ENCODE results near the gene KCNJ10. TPM values are rescaled to one million over a fixed set of nuclear protein-coding genes. Genes with fewer than 3 reads are reported as not detected.

Gene KCNJ10
- total and polyA plus RNA-seq, 2 donors (not counting 3 experiments of a cell fraction or from before 2014, with no cell fraction given) = not detected

GRCh38 chr1:160103658-160104408, 33.9 kb upstream of the KCNJ10 start:
- TF ChIP-seq POLR2AphosphoS5 (IDR thresholded peaks at IDR 0.05; ENCODE audit: insufficient read depth, low read depth, low read length) (no peak), FOS (IDR thresholded peaks at IDR 0.05; ENCODE audit: borderline replicate concordance, insufficient read depth, low read length) (no peak), GATA2 (IDR thresholded peaks at IDR 0.05; ENCODE audit: insufficient read depth, insufficient read length, low read depth, low read length) (no peak), MYC (IDR thresholded peaks at IDR 0.05; ENCODE audit: low read depth, low read length) (no peak), MAX (IDR thresholded peaks at IDR 0.05; ENCODE audit: insufficient read depth, insufficient read length) (no peak), EZH2 (IDR thresholded peaks at IDR 0.05; ENCODE audit: borderline replicate concordance, low read depth, low read length, severe bottlenecking) (no peak), CTCF (IDR thresholded peaks at IDR 0.05; ENCODE audit: extremely low read depth in 1 of 2, insufficient read depth in 1 of 2, low read depth in 1 of 2, low read length in 2 of 2) (no peak), POLR2A (IDR thresholded peaks at IDR 0.05; ENCODE audit: low read depth, low read length) (no peak), JUN (IDR thresholded peaks at IDR 0.05; ENCODE audit: borderline replicate concordance, insufficient read depth, insufficient read length, low read depth) (no peak)
- ChIA-PET CTCF (interaction anchor here (0.9 to 7.1 kb wide), 10 partner anchors 14 to 312 kb away, joined by 3 to 145 read pairs (median 8); partner anchors contain the start of gene KCNJ9), POLR2A (no interaction called here)
- Histone ChIP-seq H3K4me3 (replicated peaks in 1 of 3; ENCODE audit: insufficient read depth in 1 of 3, low read depth in 1 of 3, low read length in 3 of 3) (no peak overlapping the region), H3K4me2 (ENCODE audit: insufficient read depth, low read length) (no peak overlapping the region), H3K79me2 (ENCODE audit: control insufficient read depth, insufficient read depth, low read length) (no peaks in the 10 kb centered on the region), H3K36me3 (ENCODE audit: control insufficient read depth in 2 of 2, extremely low read depth in 1 of 2, insufficient read depth in 2 of 2, low read length in 2 of 2) (no peaks in the 10 kb centered on the region), H3K9me3 (replicated peaks; ENCODE audit: control insufficient read depth, insufficient read depth, low read length) (no peaks in the 10 kb centered on the region), H3K9me1 (replicated peaks; ENCODE audit: control insufficient read depth, extremely low read depth, insufficient read depth, low read length) (no peaks in the 10 kb centered on the region), H3K9ac (replicated peaks; ENCODE audit: extremely low read depth, insufficient read depth, low read length) (no peak overlapping the region), H3K4me1 (ENCODE audit: control insufficient read depth, extremely low read depth, insufficient read depth, low read length) (peaks cover 4% of the 10 kb centered on the region), H4K20me1 (replicated peaks; ENCODE audit: control insufficient read depth, extremely low read depth, insufficient read depth, low read length) (no peaks in the 10 kb centered on the region), H3K27ac (ENCODE audit: insufficient read depth, low read depth, low read length) (no peak overlapping the region), H2AFZ (ENCODE audit: low read depth, low read length) (no peak overlapping the region), H3K27me3 (ENCODE audit: control insufficient read depth in 2 of 2, insufficient read depth in 2 of 2, low read length in 2 of 2) (peaks cover 30 to 44% of the 10 kb centered on the region in 2 experiments)
- dilution Hi-C loops (cut with MboI; ENCODE audit: extremely low pct_ligation_motif_present, low sequenced_read_pairs) = no loop called here
- no TSS peak for BruUV-seq (replicated peaks)
- DNase-seq (ENCODE audit: low read depth, low spot score) = no peak
- intact Hi-C loops (cut with micrococcal nuclease) = loop anchor here (10.0 kb wide), 1 partner anchor 501 kb away; no protein-coding TSS in a partner anchor
- FAIRE-seq = no peak

All from endothelial cell of umbilical vein (primary cell).